A673 (cell line): ENCODE results near the gene CNPY1.

Experiments used
- CTCF ChIP-seq: fragments of 300-800, 200-600 bp; sonication (generic); conservative IDR thresholded peaks from 2 replicates; pipeline ENCODE4 v1.5.1; 2017; ENCODE audit warnings: low read depth, mild to moderate bottlenecking, antibody characterized with exemption, low read length, moderate library complexity, mixed read lengths
- EZH2 ChIP-seq: fragments of 200-600 bp; sonication (generic); IDR thresholded peaks from 2 replicates; pipeline ENCODE4 v1.6.1; 2017; ENCODE audit warnings: borderline replicate concordance, low read depth, mild to moderate bottlenecking, mixed read lengths, antibody characterized with exemption, low read length; ENCODE audit not compliant: poor library complexity, severe bottlenecking

GRCh38 chr7:155574556-155575290 is 28.4 kb upstream of the CNPY1 start:
- TF ChIP-seq CTCF (no peak), EZH2 (no peak)
